Activated CD4-positive, alpha-beta T cell treated with anti-CD3 and anti-CD28 coated beads, Interleukin-2, amount 10 ng/mL, durations not matched to agents 7 days and 5 days (primary cell): ENCODE measurements around the gene PLEKHA7. TPM values are rescaled to one million over a fixed set of nuclear protein-coding genes. Genes with fewer than 3 reads are reported as not detected.
A peak's percentile ranks its signal among the peaks of the same experiment; 100 is the strongest.

ENCODE experiments used
- CTCF ChIA-PET: fragments of 350-600 bp; sonication (Branson Sonifier 250); formaldehyde crosslinking; loops from one replicate; lab custom pipeline; 2021; ENCODE audit warnings: antibody characterized with exemption; lab: Charles Lee
- POLR2A ChIA-PET: fragments of 350-600 bp; sonication (Branson Sonifier 250); formaldehyde crosslinking; loops from one replicate; lab custom pipeline; 2021; ENCODE audit warnings: antibody characterized with exemption; lab: Charles Lee
- DNase-seq: peaks from one replicate; pipeline ENCODE4 v3.0.0-alpha.2; 2020
- H3K27ac Mint-ChIP-seq: one replicate; pipeline ENCODE4 v1.8.0; 2021; ENCODE audit warnings: mild to moderate bottlenecking, moderate library complexity, mixed read lengths
- H3K27me3 Mint-ChIP-seq: one replicate; pipeline ENCODE4 v1.8.0; 2021; ENCODE audit warnings: mixed read lengths
- H3K36me3 Mint-ChIP-seq: one replicate; pipeline ENCODE4 v1.8.0; 2021; ENCODE audit warnings: low read depth, mixed read lengths
- H3K4me1 Mint-ChIP-seq: one replicate; pipeline ENCODE4 v1.8.0; 2021; ENCODE audit warnings: mixed read lengths
- H3K4me3 Mint-ChIP-seq: one replicate; pipeline ENCODE4 v1.8.0; 2021; ENCODE audit warnings: mild to moderate bottlenecking, moderate library complexity, mixed read lengths
- H3K9me3 Mint-ChIP-seq: one replicate; pipeline ENCODE4 v1.8.0; 2021; ENCODE audit warnings: mixed read lengths
- total RNA-seq, 2 experiments: library from RNA; stranded (reverse); gene quantifications; one replicate each; pipeline ENCODE4 v1.2.3, GENCODE V29; 2021

Gene PLEKHA7
- total RNA-seq, 2 experiments from 2014 or later: 3.4 to 3.5 TPM

- Mint-ChIP-seq H3K27ac (no peak overlapping the region), H3K36me3 (no peaks in the 10 kb centered on the region), H3K4me1 (peaks cover 10% of the 10 kb centered on the region), H3K4me3 (no peak overlapping the region), H3K9me3 (no peaks in the 10 kb centered on the region), H3K27me3 (no peaks in the 10 kb centered on the region)
- CTCF ChIA-PET: interaction anchor here (0.9 kb wide), 1 partner anchor 155 kb away, joined by 3 read pairs; no protein-coding TSS in a partner anchor
- DNase-seq: no peak
- POLR2A ChIA-PET: no interaction called here
These were observed 220.7 kb downstream of the PLEKHA7 start for GRCh38 chr11:16793511-16793910.

DNA sequence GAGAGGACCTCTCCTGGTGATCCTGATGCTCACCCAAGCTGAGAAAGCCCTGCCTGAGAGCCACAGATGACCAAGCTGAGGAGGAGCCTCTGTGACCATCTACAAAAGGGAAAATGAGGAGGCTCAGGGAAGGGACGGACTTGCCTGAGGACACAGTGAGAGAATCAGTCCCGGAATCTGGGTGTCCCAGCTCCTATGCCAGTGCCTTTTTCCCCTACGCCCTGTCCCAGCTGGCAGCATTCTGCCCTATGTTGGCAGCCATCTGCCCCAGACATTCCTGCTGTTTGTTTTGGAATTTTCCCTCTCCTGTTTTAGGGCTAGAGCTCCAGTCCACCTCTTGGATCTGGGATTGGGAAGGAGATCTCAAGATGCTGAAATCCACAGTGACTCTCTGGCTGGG, 221.2 kb downstream of the PLEKHA7 start:
- no peak overlapping the region for H3K4me3 Mint-ChIP-seq

GRCh38 chr11:16792426-16792825, 221.8 kb downstream of the PLEKHA7 start:
- Mint-ChIP-seq H3K9me3 (no peaks in the 10 kb centered on the region), H3K4me1 (peaks cover 10% of the 10 kb centered on the region), H3K27ac (no peak overlapping the region), H3K36me3 (no peaks in the 10 kb centered on the region), H3K4me3 (no peak overlapping the region), H3K27me3 (no peaks in the 10 kb centered on the region)
- CTCF ChIA-PET: interaction anchor here (0.8 to 1.8 kb wide), 3 partner anchors 8 to 89 kb away, joined by 3 to 5 read pairs (median 4); no protein-coding TSS in a partner anchor
- DNase-seq: no peak
- POLR2A ChIA-PET: no interaction called here

More for the DNA sequence above, 221.2 kb downstream of the PLEKHA7 start:
- DNase-seq: no peak
- ChIA-PET CTCF (interaction anchor here (0.8 to 1.8 kb wide), 3 partner anchors 9 to 88 kb away, joined by 3 to 5 read pairs (median 4); no protein-coding TSS in a partner anchor), POLR2A (no interaction called here)
- no peaks in the 10 kb centered on the region for H3K27me3 Mint-ChIP-seq
- no peaks in the 10 kb centered on the region for H3K36me3 Mint-ChIP-seq
- peaks cover 10% of the 10 kb centered on the region for H3K4me1 Mint-ChIP-seq
- no peak overlapping the region for H3K27ac Mint-ChIP-seq
- H3K9me3 Mint-ChIP-seq: no peaks in the 10 kb centered on the region

DNA sequence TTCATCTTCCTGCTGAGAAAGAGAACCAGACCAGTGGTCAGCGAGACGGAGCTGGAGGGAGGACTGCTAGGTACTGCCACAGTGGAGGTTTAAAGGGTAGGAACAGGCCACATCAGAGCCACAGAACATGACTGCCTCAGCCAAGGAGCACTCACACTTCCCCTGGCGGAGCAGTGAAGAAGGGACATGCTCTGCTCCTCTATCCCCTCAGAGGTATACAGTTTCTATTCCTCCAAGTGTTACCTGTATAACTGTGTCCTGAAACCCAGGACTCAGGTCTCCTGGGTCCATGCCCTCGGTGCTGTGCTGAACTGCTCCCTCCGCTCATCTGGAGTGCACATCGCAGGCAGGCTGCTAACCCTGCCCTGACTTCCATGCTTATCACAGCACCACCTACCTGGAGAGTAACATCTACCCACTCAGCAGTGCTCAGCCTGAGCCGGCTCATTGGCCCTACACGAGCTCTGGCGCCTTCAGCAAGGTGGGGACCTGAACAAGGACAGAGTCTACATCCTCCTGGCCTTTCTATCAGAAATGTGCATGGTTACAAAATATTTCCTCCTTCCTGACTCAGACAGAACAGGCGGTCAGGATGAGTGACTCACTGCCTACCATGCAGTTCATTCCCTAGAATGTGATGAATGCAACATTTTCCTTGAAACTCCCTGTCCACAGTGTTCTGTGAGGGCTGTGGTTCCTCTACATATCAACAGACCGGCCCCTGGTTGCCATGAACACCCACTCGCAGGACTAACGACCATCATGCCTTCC, 222.8 kb downstream of the PLEKHA7 start:
- CTCF ChIA-PET: interaction anchor here (1.8 kb wide), 1 partner anchor 29 kb away, joined by 4 read pairs; no protein-coding TSS in a partner anchor
- Mint-ChIP-seq H3K27ac (no peak overlapping the region), H3K9me3 (no peaks in the 10 kb centered on the region), H3K4me1 (peaks cover 10% of the 10 kb centered on the region), H3K4me3 (no peak overlapping the region), H3K36me3 (no peaks in the 10 kb centered on the region), H3K27me3 (no peaks in the 10 kb centered on the region)
- no peak for DNase-seq
- POLR2A ChIA-PET: no interaction called here

- no peaks in the 10 kb centered on the region for H3K27me3 Mint-ChIP-seq
- no peak for DNase-seq
- peaks cover 10% of the 10 kb centered on the region for H3K4me1 Mint-ChIP-seq
- H3K4me3 Mint-ChIP-seq: no peak overlapping the region
- no peaks in the 10 kb centered on the region for H3K9me3 Mint-ChIP-seq
- no peaks in the 10 kb centered on the region for H3K36me3 Mint-ChIP-seq
- H3K27ac Mint-ChIP-seq: no peak overlapping the region
- CTCF ChIA-PET: no interaction called here
- POLR2A ChIA-PET: no interaction called here
These were observed 223.6 kb downstream of the PLEKHA7 start for GRCh38 chr11:16790486-16791190.

DNA sequence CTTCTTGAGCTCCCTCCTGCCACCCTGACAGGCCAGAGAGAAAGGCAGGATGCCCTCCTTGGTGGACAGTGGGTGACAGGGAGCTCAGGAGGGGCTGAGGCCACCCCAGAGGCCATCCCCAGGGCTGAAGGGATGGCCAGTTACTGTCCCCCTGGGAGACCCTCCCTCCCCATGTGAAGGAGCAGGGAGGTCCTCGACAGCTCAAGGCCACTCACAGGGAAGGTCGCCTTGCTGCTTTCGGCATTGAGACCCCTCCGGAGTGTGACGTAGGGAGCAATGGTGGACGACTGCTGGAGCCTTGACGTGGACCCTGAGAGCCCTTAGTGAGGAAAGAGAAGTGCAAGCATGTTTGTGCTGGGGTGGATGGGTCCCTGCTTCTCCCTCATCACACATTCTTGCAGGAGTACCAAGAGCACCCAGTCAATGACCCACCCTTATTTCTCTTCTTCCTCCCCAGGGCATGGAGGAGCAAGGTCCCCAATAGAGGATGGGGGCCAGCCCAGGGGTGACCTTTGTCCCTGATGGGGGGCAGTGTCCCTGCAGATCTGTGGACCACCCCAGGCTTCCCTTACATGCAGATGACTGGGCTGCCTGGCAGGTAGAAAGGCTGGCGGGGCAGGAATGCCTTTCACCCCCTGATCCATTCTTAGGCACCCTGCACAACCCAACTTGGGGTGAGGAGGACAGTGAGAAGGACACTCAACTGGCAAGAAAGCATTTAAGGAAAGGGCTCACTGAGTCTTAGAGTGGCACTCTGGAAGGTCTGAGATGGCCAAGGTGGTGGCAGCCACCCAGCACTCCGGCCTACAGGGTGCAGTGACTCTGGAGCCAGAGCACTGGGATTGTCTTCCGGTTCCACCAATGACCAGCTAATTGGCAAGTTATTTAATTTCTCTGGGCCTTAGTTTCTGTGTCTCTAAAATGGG, 224.4 kb downstream of the PLEKHA7 start:
- ChIA-PET CTCF (interaction anchor here (0.7 to 0.9 kb wide), 2 partner anchors 11 to 16 kb away, joined by 3 read pairs; no protein-coding TSS in a partner anchor), POLR2A (no interaction called here)
- no peak for DNase-seq
- no peak overlapping the region for H3K27ac Mint-ChIP-seq
- H3K27me3 Mint-ChIP-seq: no peaks in the 10 kb centered on the region
- no peaks in the 10 kb centered on the region for H3K36me3 Mint-ChIP-seq
- no peak overlapping the region for H3K4me3 Mint-ChIP-seq
- peaks cover 4% of the 10 kb centered on the region for H3K4me1 Mint-ChIP-seq
- H3K9me3 Mint-ChIP-seq: no peaks in the 10 kb centered on the region

DNA sequence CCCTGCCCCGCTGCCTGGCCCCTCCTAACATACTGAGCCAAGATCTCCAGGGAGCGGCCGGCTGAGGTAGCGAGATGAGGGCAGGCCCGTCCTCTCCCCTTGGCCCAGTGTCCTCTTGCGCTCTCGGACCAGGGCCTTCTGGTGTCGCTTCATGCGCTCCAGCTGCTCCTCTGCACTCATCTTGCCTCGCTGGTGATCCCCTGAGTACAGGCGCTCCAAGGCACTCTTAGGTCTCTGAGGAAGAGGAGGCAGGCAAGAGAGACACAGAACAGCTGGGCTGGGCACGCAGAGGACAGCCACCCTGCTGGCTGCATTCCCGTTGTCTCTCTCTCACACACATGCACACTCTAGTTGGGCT, 225.2 kb downstream of the PLEKHA7 start:
- no peak for DNase-seq
- H3K27ac Mint-ChIP-seq: no peak overlapping the region
- ChIA-PET POLR2A (no interaction called here), CTCF (interaction anchor here (0.7 to 1.2 kb wide), 3 partner anchors 12 to 15 kb away, joined by 3 to 4 read pairs (median 3); no protein-coding TSS in a partner anchor)
- no peaks in the 10 kb centered on the region for H3K36me3 Mint-ChIP-seq
- no peaks in the 10 kb centered on the region for H3K27me3 Mint-ChIP-seq
- H3K4me1 Mint-ChIP-seq: peaks cover 3% of the 10 kb centered on the region
- H3K9me3 Mint-ChIP-seq: no peaks in the 10 kb centered on the region
- H3K4me3 Mint-ChIP-seq: no peak overlapping the region

DNA sequence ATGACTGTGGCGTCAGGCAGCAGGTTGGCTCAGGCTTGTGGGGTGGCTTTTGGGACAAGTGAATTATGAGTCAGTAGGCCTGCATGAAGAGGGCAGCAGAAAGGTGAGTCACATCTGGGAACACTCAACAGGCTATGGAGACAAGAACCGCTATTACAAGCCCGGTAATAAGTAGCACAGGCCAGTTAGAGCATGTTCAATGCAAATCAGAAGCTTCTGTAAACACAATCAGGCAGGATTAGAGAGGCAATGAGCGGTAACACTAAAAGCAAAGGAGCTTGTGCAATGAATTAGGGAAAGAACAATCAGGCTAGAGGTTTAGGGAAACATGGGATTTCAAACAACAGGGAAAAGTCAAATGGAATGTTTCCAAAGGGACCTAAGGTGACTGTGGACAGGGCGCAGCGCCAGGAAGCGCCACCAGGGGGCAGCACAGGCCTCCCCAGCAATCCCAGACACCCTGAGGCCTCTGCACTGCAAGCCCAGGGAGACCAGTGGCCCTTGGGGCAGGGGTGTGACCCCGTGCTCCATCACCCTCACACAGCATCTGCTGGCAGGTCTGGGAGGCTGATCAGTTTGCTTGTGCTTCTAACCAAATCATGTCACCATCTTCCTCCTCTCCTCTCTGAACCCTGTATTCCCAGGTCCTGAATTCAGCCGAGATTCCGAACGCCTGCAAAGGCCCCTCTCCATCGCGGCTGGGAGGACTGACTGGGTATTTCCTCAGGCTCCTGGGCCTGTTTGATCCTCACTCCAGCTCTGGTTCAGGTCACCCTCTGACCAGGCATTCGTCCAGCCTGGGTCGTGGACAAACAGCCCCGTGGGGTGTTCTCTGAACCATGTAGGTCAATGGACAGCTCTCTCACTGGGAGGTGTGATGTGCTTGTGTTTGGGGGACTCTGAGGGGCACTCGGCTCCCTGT, 225.8 kb downstream of the PLEKHA7 start:
- POLR2A ChIA-PET: no interaction called here
- no peak overlapping the region for H3K4me3 Mint-ChIP-seq
- H3K27ac Mint-ChIP-seq: no peak overlapping the region
- no peaks in the 10 kb centered on the region for H3K27me3 Mint-ChIP-seq
- H3K36me3 Mint-ChIP-seq: no peaks in the 10 kb centered on the region
- no peaks in the 10 kb centered on the region for H3K9me3 Mint-ChIP-seq
- DNase-seq: peak; percentile 52
- H3K4me1 Mint-ChIP-seq: peaks cover 3% of the 10 kb centered on the region
- CTCF ChIA-PET: interaction anchor here (0.8 to 1.2 kb wide), 3 partner anchors 9 to 15 kb away, joined by 3 to 4 read pairs (median 3); no protein-coding TSS in a partner anchor

DNA sequence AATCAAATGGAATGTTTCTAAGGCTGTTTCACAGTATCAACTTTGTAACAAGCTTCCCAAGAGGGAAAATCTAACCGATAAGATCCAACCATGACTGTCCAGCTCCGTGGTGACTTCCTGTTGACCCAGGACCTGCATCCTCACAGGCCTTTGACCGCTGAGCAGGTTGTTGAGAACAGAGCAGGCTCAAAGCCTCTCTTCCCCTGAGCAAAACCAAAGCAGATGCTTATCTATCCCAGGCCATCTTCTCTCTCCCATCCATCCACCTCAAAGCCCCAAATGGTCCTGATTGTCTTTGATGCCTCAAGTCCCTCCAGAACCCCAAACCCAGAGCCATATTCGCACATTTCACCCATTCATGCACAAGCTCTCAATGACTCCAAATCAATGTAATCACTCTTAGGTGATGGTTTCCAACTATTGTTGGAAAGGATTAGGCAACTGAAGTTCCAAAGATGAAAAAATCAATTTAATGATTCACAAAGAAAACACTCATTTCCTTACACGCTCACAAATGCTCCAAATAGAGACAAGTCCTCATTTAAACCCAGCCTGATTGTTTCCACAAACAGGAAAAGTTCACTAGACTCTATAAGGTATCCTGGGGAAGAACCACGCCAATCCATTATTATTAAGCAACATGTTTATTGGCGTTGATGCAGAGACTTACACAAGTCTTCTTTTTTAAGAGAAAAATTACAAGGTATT, 227.0 kb downstream of the PLEKHA7 start:
- DNase-seq: no peak
- Mint-ChIP-seq H3K4me1 (peaks cover 3% of the 10 kb centered on the region), H3K9me3 (no peaks in the 10 kb centered on the region), H3K27ac (no peak overlapping the region), H3K4me3 (no peak overlapping the region), H3K27me3 (no peaks in the 10 kb centered on the region), H3K36me3 (no peaks in the 10 kb centered on the region)
- ChIA-PET POLR2A (interaction anchor here (0.6 kb wide), 1 partner anchor 24 kb away, joined by 4 read pairs; no protein-coding TSS in a partner anchor), CTCF (interaction anchor here (0.6 to 1.8 kb wide), 3 partner anchors 8 to 30 kb away, joined by 3 to 4 read pairs (median 4); no protein-coding TSS in a partner anchor)

DNA sequence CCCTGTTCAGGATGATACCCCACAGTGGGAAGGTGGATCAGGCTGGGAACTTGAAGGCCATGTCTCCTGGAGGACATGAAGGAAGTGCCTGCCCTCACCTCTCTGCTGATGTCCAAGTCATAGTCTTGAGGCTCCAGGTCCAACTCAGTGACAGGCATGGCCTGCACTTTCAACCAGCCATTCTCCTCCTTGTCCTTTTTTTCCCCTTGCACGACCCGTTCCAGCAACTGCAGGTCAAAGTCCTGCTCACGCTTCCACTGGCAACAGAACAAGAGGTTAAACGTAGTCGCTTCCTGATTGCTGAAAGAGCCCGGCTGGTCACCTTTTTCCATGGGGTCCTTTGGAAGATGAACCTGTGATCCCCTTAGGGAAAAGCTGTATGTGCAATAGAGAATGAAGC, 228.1 kb downstream of the PLEKHA7 start:
- H3K27ac Mint-ChIP-seq: no peak overlapping the region
- ChIA-PET POLR2A (no interaction called here), CTCF (interaction anchor here (0.6 to 2.1 kb wide), 5 partner anchors 9 to 277 kb away, joined by 3 to 7 read pairs (median 3); no protein-coding TSS in a partner anchor)
- H3K9me3 Mint-ChIP-seq: no peaks in the 10 kb centered on the region
- DNase-seq: no peak
- no peaks in the 10 kb centered on the region for H3K36me3 Mint-ChIP-seq
- no peaks in the 10 kb centered on the region for H3K27me3 Mint-ChIP-seq
- H3K4me1 Mint-ChIP-seq: no peaks in the 10 kb centered on the region
- H3K4me3 Mint-ChIP-seq: no peak overlapping the region
